ENCODE data around the gene FLNB. TPM values are rescaled to one million over a fixed set of nuclear protein-coding genes. Genes with fewer than 3 reads are reported as not detected.
A peak's percentile ranks its signal among the peaks of the same experiment; 100 is the strongest.

The FLNB gene
- total and polyA plus RNA-seq, 8 donors = 85.2 to 152 (median 102) TPM

- no peaks in the 10 kb centered on the region for H3K9me3 ChIP-seq
- H3K27ac ChIP-seq = peak overlapping the region in 3 of 4 donors; percentile 19 to 74 (median 62)
- WGBS, 2 donors = 75 to 78% methylated on average over 8 of the region's 8 CpGs
- ATAC-seq (no peak), FAIRE-seq (no peak), DNase-seq (no peak)
- no peaks in the 10 kb centered on the region for H3K27me3 ChIP-seq
- peaks cover 45 to 55% (median 53%) of the 10 kb centered on the region in 3 donors for H3K4me1 ChIP-seq
- no peak for TF ChIP-seq CTCF (IDR thresholded peaks at IDR 0.05)
- intact Hi-C loops (cut with DNase I) = loop anchor here in 2 of 3 donors (5.0 to 10.0 kb wide), 2 partner anchors 93 to 146 kb away; no protein-coding TSS in a partner anchor
- H3K36me3 ChIP-seq = no peaks in the 10 kb centered on the region
- no peak overlapping the region for H3K4me3 ChIP-seq
Measured at GRCh38 chr3:58018892-58019742, 10.9 kb downstream of the FLNB start.

- intact Hi-C loops (cut with DNase I) = no loop called here
Measured at GRCh38 chr3:58020783-58021071, 12.5 kb downstream of the FLNB start.

GRCh38 chr3:58021072-58021959 is 13.1 kb downstream of the FLNB start:
- Histone ChIP-seq H3K27me3 (no peaks in the 10 kb centered on the region), H3K4me3 (no peak overlapping the region), H3K4me1 (peaks cover 52 to 63% (median 57%) of the 10 kb centered on the region in 3 donors), H3K9me3 (no peaks in the 10 kb centered on the region), H3K36me3 (no peaks in the 10 kb centered on the region), H3K27ac (peak overlapping the region; percentile 9 to 74 (median 48))
- TF ChIP-seq CTCF (IDR thresholded peaks at IDR 0.05) = no peak
- ATAC-seq (peak in 3 of 4 donors; percentile 19 to 35 (median 27)), DNase-seq (no peak), FAIRE-seq (no peak)
- WGBS, 2 donors = 69 to 72% methylated on average over 8 of the region's 8 CpGs
- intact Hi-C loops (cut with DNase I) = no loop called here

More at GRCh38 chr3:58020783-58021071, 12.5 kb downstream of the FLNB start:
- Histone ChIP-seq H3K4me1 (peaks cover 50 to 61% (median 57%) of the 10 kb centered on the region in 3 donors), H3K27ac (peak overlapping the region in 3 of 4 donors; percentile 35 to 74 (median 62)), H3K4me3 (no peak overlapping the region), H3K36me3 (no peaks in the 10 kb centered on the region), H3K27me3 (no peaks in the 10 kb centered on the region), H3K9me3 (no peaks in the 10 kb centered on the region)
- DNase-seq (no peak), ATAC-seq (no peak), FAIRE-seq (no peak)
- 71 to 76% methylated on average over 7 of the region's 7 CpGs for WGBS, 2 donors
- no peak for TF ChIP-seq CTCF (IDR thresholded peaks at IDR 0.05)

- DNase-seq = no peak
- peaks cover 49 to 57% (median 50%) of the 10 kb centered on the region in 3 donors for H3K4me1 ChIP-seq
- 33 to 37% methylated on average over 5 of the region's 5 CpGs for WGBS, 2 donors
Measured at GRCh38 chr3:58021962-58022361, 13.7 kb downstream of the FLNB start.

More at GRCh38 chr3:58021962-58022361, 13.7 kb downstream of the FLNB start:
- peak overlapping the region in 3 of 4 donors; percentile 6 to 74 (median 62) for H3K27ac ChIP-seq
- no peak for FAIRE-seq
- no peak overlapping the region for H3K4me3 ChIP-seq
- TF ChIP-seq CTCF (IDR thresholded peaks at IDR 0.05) = no peak
- intact Hi-C loops (cut with DNase I) = no loop called here
- H3K9me3 ChIP-seq = no peaks in the 10 kb centered on the region
- peak; percentile 6 to 61 (median 49) for ATAC-seq
- H3K36me3 ChIP-seq = no peaks in the 10 kb centered on the region
- H3K27me3 ChIP-seq = no peaks in the 10 kb centered on the region

Data from pancreas (tissue), 10 donors.